Heart left ventricle (tissue), 13 donors: ENCODE results near the gene SLC44A2.

Experiments
- CTCF ChIP-seq, 12 donors: fragments of 200-600 bp; sonication (generic) in 4 of 12; IDR thresholded peaks; one replicate each; pipeline versions ENCODE4 v1.5.0 to v1.8.0; 2018 to 2022; ENCODE audit warnings: antibody characterized with exemption in 12 of 12, mild to moderate bottlenecking in 5 of 12
- POLR2A ChIP-seq, 2 donors: fragments of 450-650 bp; IDR thresholded peaks; one replicate each; pipeline ENCODE4 v1.6.1; 2017; ENCODE audit warnings: antibody characterized with exemption in 2 of 2, mild to moderate bottlenecking in 2 of 2, moderate library complexity in 2 of 2
- donor health status: ischemic (EF 13 %, LVEDD 7.1; RV severe dilation, severe dysfunction).
- donor health status: DM: no; HTN: yes; CAD: no.
- donor health status: DM: no; HTN: no; CAD: no.
- donor health status: ischemic (EF 25% LVEDD 6.9; RV normal size, moderate dysfunction).
- donor health status: ischemic (EF 25% LVEDD 5.7; RV mildly dilated, moderate dysfunction).
- donor health status: ischemic (EF 35%, LVEDD 5.7; RV mildly dilated, moderate dysfunction).
- donor health status: nonischemic (EF 11% LVEDD 7.7; RV severe dilation, severe dysfunction).
- donor health status: DM: yes; HTN: yes; CAD: no.
- donor health status: PGD.
- donor health status: ischemic (EF 29% LVEDD 5.4; RV normal size, mild dysfunction).
- donor health status: nonischemic (EF 23%, LVEDD 6.1; RV moderate dilation, normal function).

GRCh38 chr19:10615429-10616023 lies 9.8 kb upstream of the SLC44A2 start:
- no peak for TF ChIP-seq POLR2A (IDR thresholded peaks at IDR 0.05)
- TF ChIP-seq CTCF (IDR thresholded peaks at IDR 0.05): no peak
